Astrocyte (in vitro differentiated cells and primary cell): ENCODE results near the gene GP5.

ENCODE experiments used
- EZH2 ChIP-seq: IDR thresholded peaks from 2 replicates; pipeline ENCODE4 v1.6.1; 2012; ENCODE audit warnings: mild to moderate bottlenecking, low read length, inconsistent platforms; ENCODE audit not compliant: insufficient read depth
- TF ChIP-seq, protein P1 (sequence below): IDR thresholded peaks from 2 replicates; pipeline ENCODE4 v1.5.1; 2011; ENCODE audit warnings: low read depth, mild to moderate bottlenecking, inconsistent platforms, low read length, moderate library complexity; ENCODE audit not compliant: insufficient read depth

DNA sequence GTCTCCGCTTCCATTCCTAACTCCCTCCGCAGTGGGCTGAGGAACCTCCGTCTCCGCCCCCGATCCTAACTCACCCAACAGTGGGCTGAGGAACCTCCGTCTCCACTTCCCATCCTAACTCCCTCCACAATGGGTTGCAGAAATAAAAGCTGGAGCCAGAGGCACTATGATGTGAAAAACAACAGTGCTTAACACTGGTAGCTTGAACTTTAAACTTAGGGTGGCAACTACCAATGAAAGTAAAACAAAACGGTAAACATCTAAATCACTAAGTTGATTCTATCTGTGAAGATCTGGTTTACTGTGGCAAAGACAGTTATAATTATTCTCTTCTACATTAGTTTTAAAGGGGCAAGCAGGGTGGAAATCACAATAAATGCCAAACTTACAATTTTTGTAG lies 25.9 kb upstream of the GP5 start:
- no peak for TF ChIP-seq EZH2
- TF ChIP-seq, protein P1, sequence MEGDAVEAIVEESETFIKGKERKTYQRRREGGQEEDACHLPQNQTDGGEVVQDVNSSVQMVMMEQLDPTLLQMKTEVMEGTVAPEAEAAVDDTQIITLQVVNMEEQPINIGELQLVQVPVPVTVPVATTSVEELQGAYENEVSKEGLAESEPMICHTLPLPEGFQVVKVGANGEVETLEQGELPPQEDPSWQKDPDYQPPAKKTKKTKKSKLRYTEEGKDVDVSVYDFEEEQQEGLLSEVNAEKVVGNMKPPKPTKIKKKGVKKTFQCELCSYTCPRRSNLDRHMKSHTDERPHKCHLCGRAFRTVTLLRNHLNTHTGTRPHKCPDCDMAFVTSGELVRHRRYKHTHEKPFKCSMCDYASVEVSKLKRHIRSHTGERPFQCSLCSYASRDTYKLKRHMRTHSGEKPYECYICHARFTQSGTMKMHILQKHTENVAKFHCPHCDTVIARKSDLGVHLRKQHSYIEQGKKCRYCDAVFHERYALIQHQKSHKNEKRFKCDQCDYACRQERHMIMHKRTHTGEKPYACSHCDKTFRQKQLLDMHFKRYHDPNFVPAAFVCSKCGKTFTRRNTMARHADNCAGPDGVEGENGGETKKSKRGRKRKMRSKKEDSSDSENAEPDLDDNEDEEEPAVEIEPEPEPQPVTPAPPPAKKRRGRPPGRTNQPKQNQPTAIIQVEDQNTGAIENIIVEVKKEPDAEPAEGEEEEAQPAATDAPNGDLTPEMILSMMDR, result no peak
